GM10248 (cell line): ENCODE results near the gene PACS1.

Experiments used
- CTCF ChIA-PET: fragments of 300-600 bp; sonication (Branson Sonifier 250); formaldehyde crosslinking; extraction: SDS; loops from one replicate; lab custom pipeline; 2021; ENCODE audit warnings: antibody characterized with exemption; lab: Yijun Ruan, JAX
- POLR2A ChIA-PET: fragments of 350-650 bp; sonication (Branson Sonifier 250); formaldehyde crosslinking; extraction: SDS; loops from one replicate; lab custom pipeline; 2020; ENCODE audit warnings: antibody characterized with exemption; lab: Yijun Ruan, JAX
- DNase-seq: peaks from one replicate; pipeline ENCODE4 v3.0.0; 2012; ENCODE audit errors: extremely low spot score
- CTCF ChIP-seq: IDR thresholded peaks from 2 replicates; pipeline ENCODE4 v1.5.1; 2012; ENCODE audit warnings: mild to moderate bottlenecking, low read depth; ENCODE audit errors: extremely low read depth, missing control alignments, control extremely low read depth

The PACS1 gene

DNA sequence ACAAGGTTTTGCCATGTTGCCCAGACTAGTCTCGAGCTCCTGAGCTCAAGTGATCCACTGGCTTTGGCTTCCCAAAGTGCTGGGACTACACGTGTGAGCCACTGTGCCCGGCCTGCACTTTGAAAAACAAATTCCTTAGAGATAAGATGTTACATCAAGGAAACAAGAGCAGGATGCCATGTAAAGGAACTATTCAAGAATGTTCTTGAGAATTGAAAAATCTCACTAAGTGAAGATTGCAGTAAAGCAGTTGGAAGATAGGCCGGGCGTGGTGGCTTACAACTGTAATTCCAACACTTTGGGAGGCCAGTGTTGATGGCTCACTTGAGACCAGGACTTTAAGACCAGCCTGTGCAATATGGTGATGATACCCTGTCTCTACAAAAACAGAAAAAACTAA lies 88.1 kb downstream of the PACS1 start:
- ChIA-PET POLR2A (no interaction called here), CTCF (interaction anchor here (1.4 to 1.7 kb wide), 3 partner anchors 32 to 91 kb away, joined by 3 read pairs; no protein-coding TSS in a partner anchor)
- no peak for DNase-seq
- no peak for TF ChIP-seq CTCF

- ChIA-PET POLR2A (no interaction called here), CTCF (interaction anchor here (0.8 to 1.4 kb wide), 4 partner anchors 20 to 92 kb away, joined by 3 to 5 read pairs (median 3); no protein-coding TSS in a partner anchor)
- no peak for DNase-seq
These were observed 89.4 kb downstream of the PACS1 start for GRCh38 chr11:66159324-66159984.

GRCh38 chr11:66160709-66161108 lies 90.6 kb downstream of the PACS1 start:
- no peak for TF ChIP-seq CTCF
- ChIA-PET POLR2A (no interaction called here), CTCF (interaction anchor here (0.8 to 1.1 kb wide), 4 partner anchors 9 to 52 kb away, joined by 3 read pairs; no protein-coding TSS in a partner anchor)
- DNase-seq: no peak

More at GRCh38 chr11:66159324-66159984, 89.4 kb downstream of the PACS1 start:
- no peak for TF ChIP-seq CTCF

DNA sequence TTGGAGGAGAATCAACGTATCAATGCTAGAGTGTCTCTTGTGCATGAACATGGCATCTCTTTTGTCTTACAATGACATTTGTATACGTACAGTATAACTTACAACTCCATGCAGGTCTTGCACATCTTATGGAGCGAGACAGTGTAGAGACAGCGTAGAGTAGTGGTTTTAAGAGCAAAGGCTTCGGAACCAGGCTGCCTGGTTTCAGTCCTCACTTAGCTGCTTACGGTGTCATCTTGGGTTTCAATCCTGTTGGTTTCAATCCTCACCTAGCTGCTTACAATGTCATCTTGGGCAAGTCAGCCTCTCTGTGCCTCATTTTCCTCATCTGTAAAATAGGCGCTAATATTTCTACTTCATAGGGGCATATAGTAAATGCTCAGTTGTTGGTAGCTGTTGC lies 98.2 kb downstream of the PACS1 start:
- CTCF ChIA-PET: interaction anchor here (0.9 to 1.3 kb wide), 2 partner anchors 18 to 54 kb away, joined by 3 to 4 read pairs; no protein-coding TSS in a partner anchor
- TF ChIP-seq CTCF: no peak
- POLR2A ChIA-PET: no interaction called here
- no peak for DNase-seq

- DNase-seq: no peak
These were observed 102.1 kb downstream of the PACS1 start for GRCh38 chr11:66172146-66172545.

DNA sequence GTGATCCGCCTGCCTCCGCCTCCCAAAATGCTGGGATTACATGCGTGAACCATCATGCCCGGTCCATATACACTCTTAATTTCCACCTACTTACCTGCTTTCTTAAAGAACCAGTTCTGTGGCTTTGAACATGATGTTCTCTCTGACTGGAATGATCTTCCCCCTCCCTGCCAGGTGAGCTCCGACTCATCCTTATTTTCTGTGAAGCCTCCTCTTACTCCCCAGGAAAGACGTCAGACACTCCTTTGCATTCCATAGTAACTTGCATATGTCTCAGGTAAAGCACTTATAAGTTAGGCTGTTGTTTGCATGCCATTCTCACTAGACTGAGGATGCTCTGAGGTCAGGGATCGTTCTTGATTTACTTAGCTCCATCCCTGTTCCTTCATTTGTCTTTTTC lies 106.6 kb downstream of the PACS1 start:
- no peak for TF ChIP-seq CTCF
- DNase-seq: no peak
- ChIA-PET CTCF (interaction anchor here (1.1 to 2.2 kb wide), 3 partner anchors 31 to 132 kb away, joined by 3 to 6 read pairs (median 4); no protein-coding TSS in a partner anchor), POLR2A (no interaction called here)

More at GRCh38 chr11:66172146-66172545, 102.1 kb downstream of the PACS1 start:
- ChIA-PET POLR2A (no interaction called here), CTCF (no interaction called here)
- no peak for TF ChIP-seq CTCF
